Measurements from ENCODE around the gene TAC3. TPM values are rescaled to one million over a fixed set of nuclear protein-coding genes. Genes with fewer than 3 reads are reported as not detected.

TAC3 gene
- total RNA-seq, 2 experiments from 2014 or later = not detected

DNA sequence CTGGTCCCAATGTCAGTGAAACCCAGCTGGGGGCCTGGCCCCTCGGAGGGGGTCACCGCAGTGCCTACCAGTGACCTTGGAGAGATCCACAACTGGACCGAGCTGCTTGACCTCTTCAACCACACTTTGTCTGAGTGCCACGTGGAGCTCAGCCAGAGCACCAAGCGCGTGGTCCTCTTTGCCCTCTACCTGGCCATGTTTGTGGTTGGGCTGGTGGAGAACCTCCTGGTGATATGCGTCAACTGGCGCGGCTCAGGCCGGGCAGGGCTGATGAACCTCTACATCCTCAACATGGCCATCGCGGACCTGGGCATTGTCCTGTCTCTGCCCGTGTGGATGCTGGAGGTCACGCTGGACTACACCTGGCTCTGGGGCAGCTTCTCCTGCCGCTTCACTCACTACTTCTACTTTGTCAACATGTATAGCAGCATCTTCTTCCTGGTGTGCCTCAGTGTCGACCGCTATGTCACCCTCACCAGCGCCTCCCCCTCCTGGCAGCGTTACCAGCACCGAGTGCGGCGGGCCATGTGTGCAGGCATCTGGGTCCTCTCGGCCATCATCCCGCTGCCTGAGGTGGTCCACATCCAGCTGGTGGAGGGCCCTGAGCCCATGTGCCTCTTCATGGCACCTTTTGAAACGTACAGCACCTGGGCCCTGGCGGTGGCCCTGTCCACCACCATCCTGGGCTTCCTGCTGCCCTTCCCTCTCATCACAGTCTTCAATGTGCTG, 21.0 kb downstream of the TAC3 start:
- intact Hi-C loops (cut with micrococcal nuclease; ENCODE audit: unreplicated experiment) = no loop called here
- TF ChIP-seq EZH2phosphoT487 (IDR thresholded peaks at IDR 0.05; ENCODE audit: borderline replicate concordance, low read depth, low read length) = no peak
- TF ChIP-seq, protein P1, sequence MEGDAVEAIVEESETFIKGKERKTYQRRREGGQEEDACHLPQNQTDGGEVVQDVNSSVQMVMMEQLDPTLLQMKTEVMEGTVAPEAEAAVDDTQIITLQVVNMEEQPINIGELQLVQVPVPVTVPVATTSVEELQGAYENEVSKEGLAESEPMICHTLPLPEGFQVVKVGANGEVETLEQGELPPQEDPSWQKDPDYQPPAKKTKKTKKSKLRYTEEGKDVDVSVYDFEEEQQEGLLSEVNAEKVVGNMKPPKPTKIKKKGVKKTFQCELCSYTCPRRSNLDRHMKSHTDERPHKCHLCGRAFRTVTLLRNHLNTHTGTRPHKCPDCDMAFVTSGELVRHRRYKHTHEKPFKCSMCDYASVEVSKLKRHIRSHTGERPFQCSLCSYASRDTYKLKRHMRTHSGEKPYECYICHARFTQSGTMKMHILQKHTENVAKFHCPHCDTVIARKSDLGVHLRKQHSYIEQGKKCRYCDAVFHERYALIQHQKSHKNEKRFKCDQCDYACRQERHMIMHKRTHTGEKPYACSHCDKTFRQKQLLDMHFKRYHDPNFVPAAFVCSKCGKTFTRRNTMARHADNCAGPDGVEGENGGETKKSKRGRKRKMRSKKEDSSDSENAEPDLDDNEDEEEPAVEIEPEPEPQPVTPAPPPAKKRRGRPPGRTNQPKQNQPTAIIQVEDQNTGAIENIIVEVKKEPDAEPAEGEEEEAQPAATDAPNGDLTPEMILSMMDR (conservative IDR thresholded peaks at IDR 0.05; ENCODE audit: low read length) = no peak
- no peaks in the 10 kb centered on the region for H3K9me3 ChIP-seq (ENCODE audit: low read length)
- no peak overlapping the region for H3K27ac ChIP-seq (ENCODE audit: low read depth, low read length, poor library complexity, severe bottlenecking)
- DNase-seq (ENCODE audit: low spot score) = no peak
- H3K79me2 ChIP-seq (ENCODE audit: insufficient read depth, low read depth, low read length) = no peaks in the 10 kb centered on the region
- no peaks in the 10 kb centered on the region for H3K9me2 ChIP-seq (ENCODE audit: insufficient read depth, low read length)
- no peak overlapping the region for H3K4me3 ChIP-seq (ENCODE audit: low read depth, low read length, poor library complexity, severe bottlenecking)
- H3K4me2 ChIP-seq (ENCODE audit: low read length) = no peak overlapping the region
- H3K36me3 ChIP-seq (ENCODE audit: insufficient read depth, low read length) = peaks cover 15% of the 10 kb centered on the region; the same call in 1 of the 2 replicates
- ChIA-PET POLR2A (interaction anchor here (1.0 to 1.1 kb wide), 2 partner anchors 8 to 10 kb away, joined by 3 read pairs; no protein-coding TSS in a partner anchor), CTCF (ENCODE audit: unreplicated experiment) (no interaction called here)
- no peak overlapping the region for H2AFZ ChIP-seq (ENCODE audit: low read length)
- peaks cover 5% of the 10 kb centered on the region for H3K4me1 ChIP-seq (ENCODE audit: insufficient read depth, low read length, poor library complexity, severe bottlenecking)
- no peaks in the 10 kb centered on the region for H4K20me1 ChIP-seq (ENCODE audit: insufficient read depth, low read length)
- no TSS peak for BruUV-seq (replicated peaks)

DNA sequence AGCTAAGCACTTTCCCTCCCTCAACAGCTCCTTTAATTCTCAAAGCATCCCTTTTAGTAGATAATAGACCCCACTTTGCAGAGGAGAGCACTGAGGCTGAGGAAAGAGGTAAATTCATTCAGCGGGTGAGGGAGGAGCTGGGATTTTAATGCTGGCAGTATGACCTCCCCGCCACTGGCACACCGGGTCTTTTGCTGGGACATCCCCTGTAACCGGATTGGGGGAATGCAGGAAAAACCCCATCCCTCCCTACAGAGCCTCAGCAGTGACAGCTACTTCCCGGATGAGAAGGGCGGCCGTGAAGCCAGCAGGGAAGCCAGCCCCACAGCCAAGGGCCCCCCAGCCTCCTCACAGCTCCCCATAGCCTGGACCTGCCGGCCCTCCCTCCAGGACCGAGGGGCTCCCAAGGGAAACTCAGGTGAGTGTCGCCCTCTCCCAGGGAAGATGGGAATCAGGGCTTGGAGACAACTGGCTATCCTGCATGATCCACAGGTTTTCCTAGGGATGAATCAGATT, 22.0 kb downstream of the TAC3 start:
- Histone ChIP-seq H3K9me3 (ENCODE audit: low read length) (no peaks in the 10 kb centered on the region), H2AFZ (ENCODE audit: low read length) (no peak overlapping the region), H4K20me1 (ENCODE audit: insufficient read depth, low read length) (no peaks in the 10 kb centered on the region), H3K4me2 (ENCODE audit: low read length) (no peak overlapping the region), H3K36me3 (ENCODE audit: insufficient read depth, low read length) (peaks cover 7% of the 10 kb centered on the region; the same call in 1 of the 2 replicates), H3K9me2 (ENCODE audit: insufficient read depth, low read length) (no peaks in the 10 kb centered on the region), H3K27ac (ENCODE audit: low read depth, low read length, poor library complexity, severe bottlenecking) (no peak overlapping the region), H3K4me1 (ENCODE audit: insufficient read depth, low read length, poor library complexity, severe bottlenecking) (peaks cover 5% of the 10 kb centered on the region), H3K79me2 (ENCODE audit: insufficient read depth, low read depth, low read length) (no peaks in the 10 kb centered on the region), H3K4me3 (ENCODE audit: low read depth, low read length, poor library complexity, severe bottlenecking) (no peak overlapping the region)
- DNase-seq (ENCODE audit: low spot score) = no peak
- intact Hi-C loops (cut with micrococcal nuclease; ENCODE audit: unreplicated experiment) = no loop called here
- CTCF ChIA-PET (ENCODE audit: unreplicated experiment) = interaction anchor here (0.9 kb wide), 1 partner anchor 9 kb away, joined by 3 read pairs; no protein-coding TSS in a partner anchor
- no TSS peak for BruUV-seq (replicated peaks)
- TF ChIP-seq, protein P1 (conservative IDR thresholded peaks at IDR 0.05; ENCODE audit: low read length) = no peak
- no peak for TF ChIP-seq EZH2phosphoT487 (IDR thresholded peaks at IDR 0.05; ENCODE audit: borderline replicate concordance, low read depth, low read length)
- POLR2A ChIA-PET = interaction anchor here (1.1 kb wide), 1 partner anchor 11 kb away, joined by 3 read pairs; no protein-coding TSS in a partner anchor

DNA sequence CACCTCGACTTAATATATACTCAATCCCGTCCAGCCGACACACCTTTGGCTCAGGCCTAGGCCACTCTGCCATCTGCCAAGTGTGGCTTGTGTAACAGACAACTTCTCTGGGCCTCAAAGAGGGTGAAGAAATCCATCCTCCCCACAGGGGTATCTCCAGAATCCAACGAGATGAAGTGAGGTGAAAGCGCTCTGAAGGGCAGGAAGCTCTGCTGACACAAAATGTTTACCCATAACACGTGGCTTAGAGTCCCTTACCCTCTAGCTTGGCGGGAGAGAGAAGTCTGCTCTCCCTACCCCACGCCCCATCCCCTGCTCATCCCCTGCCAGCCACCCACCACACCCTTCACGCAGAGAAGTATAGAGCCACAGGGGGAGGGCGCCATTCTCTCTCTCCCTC, 23.0 kb downstream of the TAC3 start:
- no peak for DNase-seq (ENCODE audit: low spot score)
- intact Hi-C loops (cut with micrococcal nuclease; ENCODE audit: unreplicated experiment) = no loop called here
- Histone ChIP-seq H3K9me2 (ENCODE audit: insufficient read depth, low read length) (no peaks in the 10 kb centered on the region), H3K4me2 (ENCODE audit: low read length) (no peak overlapping the region), H4K20me1 (ENCODE audit: insufficient read depth, low read length) (no peaks in the 10 kb centered on the region), H3K4me3 (ENCODE audit: low read depth, low read length, poor library complexity, severe bottlenecking) (no peak overlapping the region), H3K9me3 (ENCODE audit: low read length) (no peaks in the 10 kb centered on the region), H3K4me1 (ENCODE audit: insufficient read depth, low read length, poor library complexity, severe bottlenecking) (peaks cover 6% of the 10 kb centered on the region), H3K36me3 (ENCODE audit: insufficient read depth, low read length) (no peaks in the 10 kb centered on the region; the same call in 1 of the 2 replicates), H3K79me2 (ENCODE audit: insufficient read depth, low read depth, low read length) (no peaks in the 10 kb centered on the region), H3K27ac (ENCODE audit: low read depth, low read length, poor library complexity, severe bottlenecking) (no peak overlapping the region), H2AFZ (ENCODE audit: low read length) (no peak overlapping the region)
- no TSS peak for BruUV-seq (replicated peaks)
- ChIA-PET CTCF (ENCODE audit: unreplicated experiment) (no interaction called here), POLR2A (no interaction called here)
- TF ChIP-seq EZH2phosphoT487 (IDR thresholded peaks at IDR 0.05; ENCODE audit: borderline replicate concordance, low read depth, low read length) = no peak

Data from OCI-LY7 (cell line).